Vagina (tissue), 2 donors: ENCODE data around the gene APOL5.

Experiments
- POLR2A ChIP-seq, 2 donors: fragments of 450-650 bp; IDR thresholded peaks; one replicate each; pipeline ENCODE4 v1.6.1; 2017; ENCODE audit warnings: antibody characterized with exemption in 2 of 2, mild to moderate bottlenecking in 2 of 2, moderate library complexity in 2 of 2
- POLR2AphosphoS5 ChIP-seq, 2 donors: sonication (generic); formaldehyde crosslinking; IDR thresholded peaks; one replicate each; pipeline ENCODE4 v1.9.0; 2017; ENCODE audit warnings: antibody characterized with exemption in 2 of 2, mild to moderate bottlenecking in 2 of 2, low read depth in 1 of 2; ENCODE audit not compliant: insufficient read depth in 1 of 2
- TF ChIP-seq, protein P1 (sequence below), 3 experiments: fragments of 450-650 bp in 2 of 3; fragments of 200-600 bp in 1 of 3; sonication (generic) in 1 of 3; IDR thresholded peaks; one replicate each; pipeline ENCODE4 v1.5.1; 2017 to 2019; ENCODE audit warnings: antibody characterized with exemption in 3 of 3, mild to moderate bottlenecking in 2 of 3, moderate library complexity in 2 of 3

GRCh38 chr22:35769974-35770373 lies 52.3 kb downstream of the APOL5 start:
- TF ChIP-seq, protein P1, sequence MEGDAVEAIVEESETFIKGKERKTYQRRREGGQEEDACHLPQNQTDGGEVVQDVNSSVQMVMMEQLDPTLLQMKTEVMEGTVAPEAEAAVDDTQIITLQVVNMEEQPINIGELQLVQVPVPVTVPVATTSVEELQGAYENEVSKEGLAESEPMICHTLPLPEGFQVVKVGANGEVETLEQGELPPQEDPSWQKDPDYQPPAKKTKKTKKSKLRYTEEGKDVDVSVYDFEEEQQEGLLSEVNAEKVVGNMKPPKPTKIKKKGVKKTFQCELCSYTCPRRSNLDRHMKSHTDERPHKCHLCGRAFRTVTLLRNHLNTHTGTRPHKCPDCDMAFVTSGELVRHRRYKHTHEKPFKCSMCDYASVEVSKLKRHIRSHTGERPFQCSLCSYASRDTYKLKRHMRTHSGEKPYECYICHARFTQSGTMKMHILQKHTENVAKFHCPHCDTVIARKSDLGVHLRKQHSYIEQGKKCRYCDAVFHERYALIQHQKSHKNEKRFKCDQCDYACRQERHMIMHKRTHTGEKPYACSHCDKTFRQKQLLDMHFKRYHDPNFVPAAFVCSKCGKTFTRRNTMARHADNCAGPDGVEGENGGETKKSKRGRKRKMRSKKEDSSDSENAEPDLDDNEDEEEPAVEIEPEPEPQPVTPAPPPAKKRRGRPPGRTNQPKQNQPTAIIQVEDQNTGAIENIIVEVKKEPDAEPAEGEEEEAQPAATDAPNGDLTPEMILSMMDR (IDR thresholded peaks at IDR 0.05): no peak
- TF ChIP-seq POLR2A (IDR thresholded peaks at IDR 0.05): no peak
- TF ChIP-seq POLR2AphosphoS5 (IDR thresholded peaks at IDR 0.05; ENCODE audit: insufficient read depth in 1 of 2, low read depth in 1 of 2): no peak
